Upper lobe of right lung (tissue), 1 donor: ENCODE results near the gene CFAP206. TPM values are rescaled to one million over a fixed set of nuclear protein-coding genes. Genes with fewer than 3 reads are reported as not detected.

Source experiments
- ATAC-seq: fragments of 200-7000 bp; cut with Tn5 transposase; one replicate; pipeline ENCODE4 v1.9.1; 2020; ENCODE audit warnings: mild to moderate bottlenecking, moderate library complexity
- DNase-seq: peaks from one replicate; pipeline ENCODE4 v3.0.0-alpha.2; 2020
- H3K27ac ChIP-seq: fragments of 200-600 bp; one replicate; pipeline ENCODE4 v1.8.0; 2022
- H3K27me3 ChIP-seq: fragments of 200-600 bp; one replicate; pipeline ENCODE4 v1.8.0; 2022; ENCODE audit warnings: mild to moderate bottlenecking
- H3K36me3 ChIP-seq: fragments of 200-600 bp; one replicate; pipeline ENCODE4 v1.8.0; 2022
- H3K4me1 ChIP-seq: fragments of 200-600 bp; one replicate; pipeline ENCODE4 v1.8.0; 2022
- H3K4me3 ChIP-seq: fragments of 200-600 bp; one replicate; pipeline ENCODE4 v1.8.0; 2022; ENCODE audit warnings: mild to moderate bottlenecking
- H3K9me3 ChIP-seq: fragments of 200-600 bp; one replicate; pipeline ENCODE4 v1.8.0; 2022
- CTCF ChIP-seq: fragments of 200-600 bp; IDR thresholded peaks from one replicate; pipeline ENCODE4 v1.8.0; 2022; ENCODE audit warnings: antibody characterized with exemption
- intact Hi-C: fragments of 100-400 bp; cut with DNase I; formaldehyde crosslinking; loops from one replicate; pipeline ENCODE4 v1.11.0; 2022
- total RNA-seq: library from RNA; stranded (reverse); fragmentation: NEBNext Ultra II Directional; extraction: Animal tissue kit (Norgen Biotek cat#: 25700); gene quantifications from one replicate; pipeline ENCODE4 v1.2.1, GENCODE V29; 2021
- donor health status: DM: no; HTN: yes; CAD: no; lungs with severe emphysema.

The CFAP206 gene
- total RNA-seq, 1 donor from 2014 or later = 0.26 TPM

GRCh38 chr6:87426789-87427188 lies 19.0 kb downstream of the CFAP206 start:
- no peak overlapping the region for H3K4me3 ChIP-seq
- no peaks in the 10 kb centered on the region for H3K9me3 ChIP-seq
- no peaks in the 10 kb centered on the region for H3K27me3 ChIP-seq
- no peaks in the 10 kb centered on the region for H3K4me1 ChIP-seq
- H3K27ac ChIP-seq = no peak overlapping the region
- no peak for TF ChIP-seq CTCF
- ATAC-seq (no peak), DNase-seq (no peak)
- intact Hi-C loops = no loop called here
- no peaks in the 10 kb centered on the region for H3K36me3 ChIP-seq

GRCh38 chr6:87430499-87430898 lies 22.7 kb downstream of the CFAP206 start:
- H3K4me3 ChIP-seq = no peak overlapping the region
- H3K36me3 ChIP-seq = no peaks in the 10 kb centered on the region
- intact Hi-C loops = no loop called here
- TF ChIP-seq CTCF = no peak
- H3K4me1 ChIP-seq = no peaks in the 10 kb centered on the region
- H3K27ac ChIP-seq = no peak overlapping the region
- ATAC-seq (no peak), DNase-seq (no peak)
- no peaks in the 10 kb centered on the region for H3K27me3 ChIP-seq
- H3K9me3 ChIP-seq = no peaks in the 10 kb centered on the region

- TF ChIP-seq CTCF = no peak
- no peaks in the 10 kb centered on the region for H3K4me1 ChIP-seq
- ATAC-seq (no peak), DNase-seq (no peak)
- no peaks in the 10 kb centered on the region for H3K27me3 ChIP-seq
- H3K36me3 ChIP-seq = no peaks in the 10 kb centered on the region
- intact Hi-C loops = no loop called here
- H3K4me3 ChIP-seq = no peak overlapping the region
- H3K9me3 ChIP-seq = no peaks in the 10 kb centered on the region
- no peak overlapping the region for H3K27ac ChIP-seq
Observed at GRCh38 chr6:87431263-87431662, 23.5 kb downstream of the CFAP206 start.

- no peak for TF ChIP-seq CTCF
- Histone ChIP-seq H3K27me3 (no peaks in the 10 kb centered on the region), H3K4me3 (no peak overlapping the region), H3K36me3 (no peaks in the 10 kb centered on the region), H3K9me3 (no peaks in the 10 kb centered on the region), H3K4me1 (no peaks in the 10 kb centered on the region), H3K27ac (no peak overlapping the region)
- ATAC-seq (peak; percentile 85), DNase-seq (no peak)
- intact Hi-C loops = no loop called here
Observed at GRCh38 chr6:87436435-87436834, 28.7 kb downstream of the CFAP206 start.

- Histone ChIP-seq H3K27ac (no peak overlapping the region), H3K36me3 (no peaks in the 10 kb centered on the region), H3K27me3 (no peaks in the 10 kb centered on the region), H3K4me3 (no peak overlapping the region), H3K9me3 (no peaks in the 10 kb centered on the region), H3K4me1 (no peaks in the 10 kb centered on the region)
- DNase-seq (no peak), ATAC-seq (no peak)
- TF ChIP-seq CTCF = no peak
- intact Hi-C loops = no loop called here
Observed at GRCh38 chr6:87441711-87442110, 33.9 kb downstream of the CFAP206 start.

- no peaks in the 10 kb centered on the region for H3K9me3 ChIP-seq
- ATAC-seq (no peak), DNase-seq (no peak)
- no peak for TF ChIP-seq CTCF
- no peaks in the 10 kb centered on the region for H3K36me3 ChIP-seq
- no peaks in the 10 kb centered on the region for H3K27me3 ChIP-seq
- H3K27ac ChIP-seq = no peak overlapping the region
- H3K4me3 ChIP-seq = no peak overlapping the region
- intact Hi-C loops = no loop called here
- H3K4me1 ChIP-seq = no peaks in the 10 kb centered on the region
Observed at GRCh38 chr6:87444362-87444761, 36.6 kb downstream of the CFAP206 start.
